T follicular helper cell (primary cell): ENCODE measurements around the gene CCDC175.

Experiments
- DNase-seq: peaks from one replicate; pipeline ENCODE4 v3.0.0-alpha.2; 2020; ENCODE audit warnings: low read depth

The CCDC175 gene

DNA sequence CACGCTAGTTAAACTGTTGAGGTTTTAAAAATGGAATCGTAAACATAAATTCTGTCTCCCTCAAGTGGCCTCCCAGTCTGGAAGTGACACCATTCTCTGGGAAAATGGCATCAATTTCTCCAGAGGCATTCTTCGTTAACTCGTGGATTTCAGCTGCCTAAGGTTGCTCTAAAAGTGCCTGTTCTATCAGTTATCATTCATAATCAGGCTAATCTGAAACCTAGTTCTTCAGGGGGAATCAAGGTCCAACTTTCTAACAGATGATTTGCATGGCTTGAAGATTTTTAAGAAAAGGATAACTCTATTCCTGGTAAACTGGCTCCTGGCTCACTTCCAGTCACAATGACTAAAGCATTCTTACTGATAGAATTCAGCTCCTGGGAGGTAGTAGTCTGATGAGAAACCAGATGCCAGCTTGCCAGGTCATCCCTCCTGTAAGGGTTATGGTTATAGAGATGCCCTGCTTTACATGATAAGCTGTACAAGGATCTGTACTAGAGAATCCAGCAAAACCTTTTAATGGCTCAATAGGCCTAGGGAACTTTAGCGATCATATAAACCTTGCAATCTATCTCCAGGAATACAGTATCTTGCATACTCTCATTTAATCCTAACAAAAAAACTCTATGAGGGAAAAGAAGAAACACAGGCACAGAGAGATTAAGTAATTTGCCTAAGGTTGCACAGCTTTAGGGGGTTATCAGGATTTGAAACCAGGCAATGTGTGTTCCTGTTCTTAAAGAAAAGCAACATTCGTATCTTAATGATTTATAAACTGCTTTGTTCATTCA, 93.9 kb downstream of the CCDC175 start:
- DNase-seq = no peak

DNA sequence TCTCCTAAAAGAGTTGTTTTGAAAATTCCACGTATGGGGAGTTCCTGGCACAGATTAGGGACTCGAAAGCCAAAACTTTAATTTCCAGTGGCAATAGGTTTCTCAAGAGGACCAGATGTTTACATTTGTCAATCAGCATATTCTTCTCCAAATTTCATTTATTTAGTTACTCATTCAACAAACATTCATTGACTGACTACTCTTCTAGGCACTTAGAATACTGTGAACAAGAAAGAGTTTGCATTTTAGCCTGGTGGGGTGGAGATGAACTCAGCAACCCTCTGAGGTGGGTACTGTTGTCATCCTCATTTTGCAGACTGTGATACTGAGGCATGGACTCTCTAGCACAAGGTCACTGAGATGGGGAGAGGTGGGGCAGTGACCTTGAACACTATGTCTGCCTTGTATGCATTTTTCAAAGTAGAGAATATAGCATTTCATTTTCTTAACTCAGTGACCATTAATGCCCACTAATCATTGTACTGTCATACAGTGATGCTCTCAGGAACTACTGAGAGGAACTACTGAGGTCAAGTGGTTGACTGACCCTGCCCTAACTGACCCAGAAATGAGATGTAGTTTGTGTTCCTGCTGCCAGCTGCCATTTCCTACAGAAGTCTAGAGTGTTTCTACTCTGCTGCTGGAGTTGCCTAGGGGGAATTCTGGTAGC, 94.6 kb downstream of the CCDC175 start:
- no peak for DNase-seq

DNA sequence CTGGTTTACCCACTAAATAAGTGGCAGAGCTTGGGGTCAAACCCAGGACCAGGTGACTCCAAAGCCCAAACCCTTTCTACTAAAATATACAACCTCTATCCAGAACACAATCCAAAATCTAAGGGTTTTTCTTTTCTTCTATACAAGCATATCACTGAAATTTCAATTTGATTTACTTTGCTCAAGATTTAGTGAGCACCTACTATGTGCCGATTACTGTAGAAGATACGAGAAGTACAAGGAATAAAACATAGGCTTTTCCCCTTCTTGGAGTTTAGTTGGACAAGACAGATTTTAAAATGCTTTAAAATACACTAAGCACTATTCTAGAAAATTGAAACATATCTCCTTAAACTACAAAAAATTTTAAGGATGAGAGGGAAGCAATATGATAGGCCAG, 95.2 kb downstream of the CCDC175 start:
- no peak for DNase-seq

DNA sequence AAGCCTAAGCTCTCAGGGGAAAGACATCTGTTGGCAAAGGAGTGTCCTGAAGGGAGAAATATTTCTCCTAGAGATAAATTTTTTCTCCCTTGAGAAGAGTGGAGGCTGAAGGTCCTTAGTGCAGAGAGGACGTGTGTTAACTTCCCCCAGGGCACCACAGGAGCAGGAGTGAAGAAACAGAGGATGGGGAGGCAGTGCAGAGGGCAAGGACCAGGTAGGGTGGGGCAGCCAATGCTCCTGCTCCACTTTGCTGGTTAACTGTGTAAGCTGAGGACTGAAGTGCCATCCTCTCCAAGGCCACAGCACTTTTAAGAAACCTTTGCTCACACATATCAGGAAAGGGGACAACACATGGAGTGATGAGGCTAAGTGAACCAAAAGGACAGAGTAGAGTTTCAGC, 96.4 kb downstream of the CCDC175 start:
- no peak for DNase-seq

DNA sequence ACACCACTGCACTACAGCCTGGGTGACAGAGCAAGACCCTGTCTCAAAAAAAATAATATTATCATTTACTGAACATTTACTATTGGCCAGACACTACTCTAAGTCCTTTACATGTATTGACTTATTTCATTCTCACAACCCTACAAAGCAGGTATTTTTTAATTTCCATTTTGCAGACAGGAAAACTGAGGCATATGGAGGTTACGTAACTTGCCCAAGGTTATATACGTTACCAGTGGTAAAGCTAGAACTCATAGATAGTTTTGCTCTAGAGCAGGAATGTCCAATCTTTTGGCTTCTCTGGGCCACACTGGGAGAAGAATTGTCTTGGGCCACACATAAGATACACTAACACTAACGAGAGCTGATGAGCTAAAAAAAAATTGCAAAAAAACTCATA, 98.1 kb downstream of the CCDC175 start:
- no peak for DNase-seq

DNA sequence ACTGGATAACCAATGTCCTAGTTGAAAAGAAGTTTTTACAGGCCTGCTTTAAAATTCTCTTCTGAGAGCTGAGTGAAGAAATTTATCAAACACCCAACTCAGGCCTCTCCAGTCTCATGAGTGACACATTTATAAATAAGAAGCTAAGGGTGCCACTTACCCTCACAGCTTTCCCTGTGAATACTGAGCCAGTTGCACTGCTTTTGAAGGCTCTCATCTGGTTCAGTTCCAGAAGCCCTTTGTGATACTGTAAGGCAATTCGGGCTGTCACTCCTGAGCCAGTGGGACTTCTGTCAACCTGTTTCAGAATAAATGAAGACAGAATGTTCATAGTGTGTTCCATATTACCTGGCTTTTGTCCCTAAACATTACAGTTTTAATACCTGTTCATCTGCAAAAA, 100.9 kb downstream of the CCDC175 start:
- DNase-seq = no peak

DNA sequence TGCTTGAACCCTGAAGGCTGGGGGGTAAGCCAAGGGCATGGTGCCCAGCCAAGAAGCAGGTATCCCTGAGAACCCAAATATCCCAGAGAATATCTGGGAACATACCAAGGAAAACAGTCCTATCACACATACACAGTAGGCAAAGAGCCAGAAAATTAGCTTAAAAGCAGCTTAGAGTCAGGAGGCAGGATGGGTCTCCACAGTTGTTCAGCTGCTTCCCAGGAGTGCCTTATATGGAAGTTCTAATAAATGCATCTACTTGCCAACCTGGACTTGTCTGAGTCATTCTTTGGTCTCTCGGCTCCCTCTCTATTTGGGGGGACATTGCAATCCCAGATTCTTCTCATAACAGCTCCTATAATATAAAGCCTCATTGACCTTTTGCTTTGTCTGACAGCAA, 102.4 kb downstream of the CCDC175 start:
- DNase-seq = no peak

DNA sequence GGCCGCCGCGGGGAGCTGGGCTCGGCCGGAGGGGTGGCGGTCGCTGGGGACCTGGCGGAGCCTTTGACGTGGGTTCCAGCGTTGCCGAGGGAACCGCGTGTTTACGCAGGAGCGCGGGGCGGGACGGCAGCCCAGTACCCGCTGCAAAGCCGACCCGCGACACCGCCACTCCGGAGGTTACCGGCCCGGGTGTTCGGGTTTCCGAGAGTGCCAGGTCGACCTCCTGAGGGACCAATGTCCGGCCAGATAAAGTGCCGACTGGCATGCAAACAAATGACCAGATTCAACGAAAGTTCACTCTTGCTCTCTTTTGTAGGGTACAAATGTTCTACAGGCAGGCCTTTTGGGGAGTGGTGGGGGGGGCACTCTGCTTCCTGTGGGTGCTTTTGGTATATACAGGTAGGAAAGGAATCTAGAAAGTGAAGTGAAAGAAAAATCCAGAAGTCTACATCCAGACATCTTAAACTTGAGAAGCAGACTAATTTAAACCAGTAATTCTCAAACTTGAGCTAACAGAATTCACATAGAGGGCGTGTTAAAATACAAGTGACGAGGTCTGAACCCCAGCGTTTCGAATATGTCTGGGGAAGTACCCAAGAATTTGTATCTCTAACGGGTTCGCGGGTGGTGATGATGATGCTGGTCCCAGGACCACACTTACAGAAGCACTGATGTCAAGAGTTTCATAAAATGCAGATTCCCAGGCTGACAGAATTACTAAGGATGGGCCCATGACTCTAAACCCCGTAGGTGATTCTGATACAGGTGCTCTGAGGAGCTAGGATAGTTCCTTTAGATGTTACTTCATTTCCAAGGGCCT, 111.1 kb downstream of the CCDC175 start, which contains the start of gene GPR135:
TSS of gene GPR135 (minus strand) at position 65 of the 820 bp plus-strand sequence. CDS start 154 bp downstream, outside the sequence.
- peak; percentile 28 for DNase-seq

DNA sequence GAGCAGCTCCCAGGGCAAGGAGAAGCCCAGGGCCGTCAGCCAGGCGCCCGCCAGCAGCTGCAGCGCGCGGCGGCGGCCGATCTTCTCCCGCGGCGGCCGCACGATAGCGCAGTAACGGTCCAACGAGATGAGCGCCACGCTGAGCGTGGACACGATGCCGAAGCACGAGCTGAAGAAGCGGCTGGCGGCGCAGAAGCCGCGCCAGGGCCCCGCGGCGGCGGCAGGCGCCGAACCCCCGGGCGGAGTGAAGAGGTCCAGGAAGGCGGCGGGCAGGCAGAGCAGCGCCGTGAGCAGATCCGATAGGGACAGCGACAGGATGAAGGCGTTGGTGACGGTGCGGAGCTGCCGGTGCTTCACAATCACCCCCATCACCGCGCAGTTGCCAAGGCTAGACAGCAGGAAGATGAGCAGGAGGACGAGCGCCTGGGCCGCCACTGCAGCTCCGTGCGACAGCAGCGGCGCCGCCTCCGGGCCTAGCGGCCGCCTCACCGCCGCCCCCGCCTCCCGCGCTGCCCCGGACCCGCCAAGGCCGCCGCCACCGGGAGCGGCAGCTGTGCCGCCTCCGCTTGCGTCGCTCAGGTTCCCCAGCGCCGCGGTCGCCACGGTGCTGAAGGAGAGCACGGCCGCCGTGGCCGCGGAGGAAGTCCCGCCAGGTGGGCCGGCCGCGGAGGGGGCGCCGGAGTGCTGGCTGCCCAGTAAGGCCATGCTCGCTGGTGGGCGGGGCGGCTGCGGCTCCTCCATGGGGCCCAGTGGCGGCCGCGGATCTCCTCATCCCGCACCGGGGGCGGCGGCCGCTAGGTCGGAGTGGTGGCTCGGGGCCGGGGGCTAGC, 111.9 kb downstream of the CCDC175 start:
- peak; percentile 37 for DNase-seq

DNA sequence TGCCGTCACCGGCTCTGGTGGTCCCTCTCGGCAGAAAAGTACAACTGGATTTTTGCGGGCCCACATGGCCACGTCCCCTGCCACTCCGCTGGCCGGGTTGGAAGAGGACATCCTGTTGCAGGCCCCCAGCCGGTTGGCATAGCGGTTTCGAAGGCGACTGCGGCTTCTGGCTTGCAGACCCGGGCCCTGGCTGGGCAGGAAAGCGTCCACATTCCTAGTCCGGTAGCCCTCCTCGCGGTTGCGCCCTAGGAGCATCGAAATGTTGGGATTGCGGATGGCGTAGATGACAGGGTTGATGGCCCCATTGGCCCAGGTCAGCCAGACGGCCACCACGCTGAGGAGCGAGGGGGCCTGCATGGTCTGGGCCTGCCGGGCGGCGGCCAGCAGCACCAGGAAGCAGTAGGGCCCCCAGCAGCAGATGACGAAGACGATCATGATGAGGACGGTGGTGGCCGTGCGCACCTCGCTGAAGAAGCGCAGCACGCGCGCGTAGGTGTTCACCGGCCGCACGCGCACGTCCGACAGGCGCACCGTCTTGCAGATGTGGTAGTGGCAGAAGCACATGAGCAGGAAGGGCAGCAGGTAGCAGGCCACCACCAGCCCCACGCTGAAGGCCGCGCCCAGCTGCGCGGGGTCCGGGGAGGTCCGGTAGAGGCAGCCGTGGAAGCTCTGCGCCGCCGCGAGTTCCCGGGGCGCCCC, 112.7 kb downstream of the CCDC175 start:
- DNase-seq = no peak

DNA sequence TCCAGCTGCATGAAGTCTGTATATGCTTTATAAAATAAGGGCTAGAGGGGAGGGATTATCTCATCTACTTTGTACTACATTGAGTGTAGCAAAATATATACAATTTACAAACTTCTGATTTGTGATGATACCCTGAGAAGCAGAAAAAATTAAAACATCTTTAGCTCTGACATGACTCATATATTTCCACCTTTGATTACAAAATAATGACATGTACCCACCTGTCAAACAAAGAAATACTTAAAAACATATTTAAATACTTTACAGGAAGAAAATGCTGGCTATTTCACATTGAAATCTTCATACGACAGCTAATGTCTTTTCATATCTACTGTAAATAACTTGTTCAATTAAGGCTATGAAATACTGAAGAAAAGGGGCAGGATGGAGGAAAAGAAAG, 114.7 kb downstream of the CCDC175 start:
- no peak for DNase-seq

DNA sequence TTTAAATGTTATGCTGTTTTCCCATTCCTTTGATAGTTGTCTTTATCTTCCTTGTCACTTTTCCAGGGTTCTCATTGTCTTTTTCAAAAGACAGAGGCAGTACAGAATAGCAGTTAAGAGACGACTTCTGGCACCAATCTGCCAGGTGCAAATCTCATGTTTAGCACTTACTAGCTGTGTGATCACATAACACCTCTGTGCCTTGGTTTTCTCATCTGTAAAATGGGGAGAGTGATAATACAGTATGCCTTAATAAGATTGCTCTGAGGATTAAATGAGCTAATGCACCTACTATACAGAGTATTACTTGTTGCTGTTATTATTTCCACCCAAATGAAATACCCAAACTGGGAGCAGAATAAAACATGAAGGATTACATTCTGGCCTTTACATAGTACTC, 116.2 kb downstream of the CCDC175 start:
- DNase-seq = no peak

DNA sequence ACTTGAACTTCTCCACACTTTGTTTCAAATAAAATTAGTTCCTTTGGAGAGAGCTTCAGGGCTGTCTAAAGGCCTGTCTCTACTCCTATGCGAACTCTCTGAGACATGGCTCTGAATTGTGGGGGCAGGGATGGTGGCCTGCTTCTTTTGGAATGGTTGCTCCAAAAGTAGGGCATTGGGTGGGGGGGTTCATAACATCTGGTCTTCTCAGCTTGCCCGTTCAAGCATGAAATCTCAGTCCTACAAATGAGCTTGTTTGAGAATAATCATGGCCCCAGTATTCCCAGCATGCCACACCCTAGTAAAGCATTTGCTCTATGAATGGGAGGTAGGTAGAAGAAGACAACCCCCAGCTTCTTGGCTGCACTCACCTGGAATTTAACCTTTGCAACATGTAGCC, 118.1 kb downstream of the CCDC175 start:
- DNase-seq = no peak

DNA sequence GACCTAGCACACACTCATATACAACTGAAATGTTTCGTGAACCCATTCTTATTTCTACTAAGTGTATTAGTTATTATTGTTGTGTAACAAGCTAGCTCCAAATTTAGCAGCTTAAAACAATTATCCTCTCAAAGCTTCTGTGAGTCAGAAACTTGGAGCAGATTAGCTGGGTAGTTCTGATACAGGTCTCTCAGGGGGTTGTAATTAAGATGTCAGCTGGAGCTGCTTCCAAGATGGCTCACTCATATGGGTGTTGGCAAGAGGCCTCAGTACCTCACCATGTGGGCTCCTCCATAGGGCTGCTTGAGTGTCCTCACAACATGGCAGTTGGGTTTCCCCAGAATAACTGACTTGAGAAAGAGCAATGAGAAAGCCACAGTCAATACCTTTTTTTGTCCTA, 121.2 kb downstream of the CCDC175 start:
- DNase-seq = no peak
